Activated T-helper 1 cell treated with anti-CD3 and anti-CD28 coated beads, Interleukin-2, amount 50 U/mL, for 16 hours (primary cell): ENCODE data around the gene DNAH10.

ENCODE experiments used
- DNase-seq, 2 donors: peaks; one replicate each; pipeline ENCODE4 v3.0.0-alpha.2; 2020; ENCODE audit warnings: low read depth in 1 of 2, low spot score in 1 of 2

DNAH10 gene

DNA sequence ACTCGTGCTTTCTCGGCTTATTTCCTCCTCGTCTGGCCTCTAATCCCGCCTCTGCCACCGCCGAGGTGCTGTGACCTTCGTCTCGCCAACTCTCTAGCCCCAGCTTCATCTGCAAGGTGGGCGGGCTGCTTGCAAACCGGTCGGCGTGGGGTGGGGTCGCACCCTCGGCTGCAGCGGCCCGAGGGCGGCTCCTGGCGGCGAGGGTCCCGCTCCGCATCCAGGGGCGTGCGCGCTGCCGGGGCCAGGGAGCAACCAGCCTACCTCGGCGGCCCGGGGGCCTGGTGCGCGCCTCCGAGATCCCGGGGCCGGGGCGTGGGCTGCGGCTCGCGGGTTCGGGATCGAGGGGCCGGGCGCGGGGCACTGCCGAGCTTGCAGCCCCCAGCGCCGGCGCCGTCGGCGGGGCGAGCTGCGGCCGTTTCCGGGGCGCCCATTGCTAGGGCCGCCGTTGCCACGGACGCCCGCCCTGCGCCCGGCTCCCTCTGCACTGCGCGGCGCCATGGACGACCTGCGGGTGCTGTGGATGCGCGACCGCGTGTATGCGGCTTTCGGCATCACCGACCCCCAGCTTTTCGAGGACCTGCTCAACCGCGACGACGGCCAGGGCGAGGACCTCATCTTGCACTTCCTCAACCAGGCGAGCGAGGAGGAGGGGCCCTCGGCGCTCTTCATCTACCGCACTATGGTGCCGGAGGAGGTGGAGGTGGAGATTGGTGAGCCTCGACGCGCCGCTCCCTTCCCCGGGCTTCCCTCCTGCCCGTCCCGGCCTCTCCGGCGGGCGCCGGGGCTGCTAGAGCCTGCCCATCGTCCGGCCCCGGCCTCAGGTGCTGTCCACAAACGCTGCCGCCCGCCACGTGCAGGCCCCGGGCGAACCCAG, at the start of gene DNAH10:
DNAH10 (plus strand) TSS at position 461 of the 874 bp plus-strand sequence; CDS start at position 497, 36 bp downstream.
- DNase-seq: no peak

DNA sequence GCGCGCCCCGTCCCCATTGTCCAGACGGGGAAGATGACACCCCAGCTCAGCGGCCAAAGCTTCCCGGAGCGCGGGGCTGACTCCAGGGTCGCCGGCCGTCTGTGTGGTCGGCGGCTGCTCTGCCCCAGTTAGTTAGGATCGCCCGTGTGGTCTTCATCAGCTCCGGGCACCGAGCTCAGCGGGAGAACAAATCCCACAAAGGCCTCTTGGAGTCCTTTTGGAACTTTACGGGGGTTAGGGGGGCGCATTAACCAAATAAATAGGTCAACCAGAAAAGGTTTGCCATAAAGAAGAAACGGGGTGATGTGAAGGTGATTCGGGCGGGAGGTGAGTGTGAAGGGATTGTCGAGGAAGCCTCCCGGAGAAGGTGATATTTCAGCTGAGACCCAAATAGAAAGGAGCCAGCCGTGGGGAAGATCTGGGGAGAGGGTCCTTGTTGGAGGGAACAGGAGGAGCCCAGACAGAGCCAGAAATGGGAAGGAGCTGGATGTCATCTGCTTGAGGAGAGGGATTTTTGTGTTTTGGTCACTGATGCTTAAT, 49.3 kb upstream of the DNAH10 start:
- DNase-seq: no peak

DNA sequence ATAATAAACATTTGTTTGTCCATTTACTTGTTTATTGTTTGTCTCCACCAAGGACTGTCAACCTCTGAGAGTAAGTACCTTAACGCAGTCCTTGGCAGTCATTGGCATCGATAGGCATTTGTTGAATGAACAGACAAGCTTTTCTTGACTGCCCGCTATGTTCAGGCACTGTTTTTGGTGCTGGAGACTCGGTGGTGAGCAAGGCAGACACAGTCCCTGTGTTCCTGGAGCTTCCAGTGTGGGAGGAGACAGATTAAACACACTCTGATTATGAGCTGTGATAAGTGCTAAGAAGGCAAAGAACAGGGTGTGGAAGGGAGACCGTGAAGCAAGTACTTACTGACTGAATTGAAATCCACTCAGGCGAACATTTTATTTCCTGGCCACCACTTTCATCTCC, 48.7 kb upstream of the DNAH10 start:
- no peak for DNase-seq

GRCh38 chr12:123713823-123714585, 48.1 kb upstream of the DNAH10 start:
- DNase-seq: no peak

- no peak for DNase-seq
These were observed 46.9 kb upstream of the DNAH10 start for GRCh38 chr12:123715195-123715594.

- no peak for DNase-seq
These were observed 44.8 kb upstream of the DNAH10 start for GRCh38 chr12:123717350-123717749.

DNA sequence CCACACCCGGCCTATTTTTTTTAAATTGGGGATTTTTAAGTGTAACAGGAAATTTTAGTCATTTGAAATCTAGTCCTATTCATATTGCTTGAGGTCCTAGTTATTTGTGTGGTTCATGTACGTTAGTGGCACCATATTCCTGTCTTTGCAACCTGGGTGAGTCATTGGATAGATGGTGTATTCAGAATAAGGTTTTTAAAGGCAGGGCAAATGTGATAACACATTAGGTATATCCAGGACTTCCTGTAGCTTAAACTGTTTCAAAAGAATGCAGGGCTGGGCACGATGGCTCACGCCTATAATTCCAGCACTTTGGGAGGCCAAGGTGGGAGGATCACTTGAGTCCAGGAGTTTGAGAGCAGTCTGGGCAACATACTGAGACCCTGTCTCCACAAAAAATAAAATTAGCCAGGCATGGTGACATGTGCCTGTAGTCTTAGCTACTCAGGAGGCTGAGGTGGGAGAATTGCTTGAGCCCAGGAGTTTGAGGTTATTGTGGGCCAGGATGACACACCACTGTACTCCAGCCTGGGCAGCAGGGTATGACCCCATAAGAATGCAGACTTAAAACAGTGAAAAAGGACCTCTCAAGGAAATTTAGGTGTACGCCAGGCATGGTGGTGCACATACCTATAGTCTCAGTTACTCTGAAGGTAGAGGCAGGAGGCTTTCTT, 41.8 kb upstream of the DNAH10 start:
- no peak for DNase-seq

DNA sequence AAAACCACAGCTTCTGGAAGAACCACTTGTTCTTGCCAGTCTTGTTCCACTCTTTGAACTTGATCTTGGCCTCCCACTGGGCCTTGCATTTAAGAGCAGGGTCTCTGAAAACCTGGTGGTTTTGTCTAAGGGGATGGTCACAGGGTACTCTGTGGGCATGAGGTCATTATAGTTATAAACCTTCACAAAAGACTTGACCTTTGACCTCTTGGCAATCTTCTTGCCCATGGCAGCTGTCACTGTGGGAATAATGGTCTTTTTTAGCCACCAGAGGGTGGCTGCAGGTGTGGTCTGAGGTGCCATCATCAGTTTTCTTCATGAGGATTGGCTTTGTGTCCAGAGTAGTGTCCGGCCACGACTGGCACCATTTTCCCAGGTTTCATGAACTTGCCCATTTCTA, 40.9 kb upstream of the DNAH10 start:
- no peak for DNase-seq

DNA sequence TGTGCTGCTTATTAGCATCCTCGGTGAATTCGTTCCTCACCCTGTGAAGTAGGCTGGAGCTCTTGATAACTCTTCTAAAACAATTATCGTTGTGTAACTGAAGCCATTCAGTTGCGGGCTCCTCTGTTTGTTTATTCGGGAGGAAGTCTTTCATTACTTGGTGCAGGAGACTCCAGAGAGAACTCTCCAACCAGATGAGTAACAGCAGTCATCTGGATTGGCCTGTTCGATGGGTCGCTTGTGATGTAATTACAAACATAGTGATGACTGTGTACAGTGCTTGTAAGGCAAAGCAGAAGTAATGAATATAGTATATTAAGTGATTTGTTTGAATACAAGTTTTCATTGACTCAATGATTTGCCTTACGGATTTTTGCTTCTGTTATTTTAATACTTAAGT, 39.1 kb upstream of the DNAH10 start:
- DNase-seq: no peak

GRCh38 chr12:123723765-123724164, 38.3 kb upstream of the DNAH10 start:
- no peak for DNase-seq

- no peak for DNase-seq
These were observed 35.9 kb upstream of the DNAH10 start for GRCh38 chr12:123726244-123726643.

DNA sequence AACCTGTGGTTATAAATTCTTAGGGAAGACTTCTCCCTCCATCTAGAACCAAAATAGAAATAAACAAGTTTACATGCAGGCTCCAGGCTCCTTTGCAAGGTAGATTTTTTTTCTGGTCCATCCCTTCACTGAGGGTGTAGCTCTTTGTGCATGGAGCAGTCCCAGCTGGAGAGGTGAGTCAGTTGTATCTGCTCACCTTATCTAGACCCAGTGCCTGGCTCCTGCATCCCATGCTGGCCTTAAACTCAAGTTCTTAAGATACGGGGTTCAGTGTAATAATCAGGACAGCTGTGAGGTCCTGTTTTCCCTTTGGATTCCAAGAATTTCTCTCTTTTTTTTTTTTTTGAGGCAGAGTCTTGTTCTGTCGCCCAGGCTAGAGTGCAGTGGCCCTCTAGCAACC, 35.1 kb upstream of the DNAH10 start:
- no peak for DNase-seq

GRCh38 chr12:123727878-123728277, 34.2 kb upstream of the DNAH10 start:
- no peak for DNase-seq

DNA sequence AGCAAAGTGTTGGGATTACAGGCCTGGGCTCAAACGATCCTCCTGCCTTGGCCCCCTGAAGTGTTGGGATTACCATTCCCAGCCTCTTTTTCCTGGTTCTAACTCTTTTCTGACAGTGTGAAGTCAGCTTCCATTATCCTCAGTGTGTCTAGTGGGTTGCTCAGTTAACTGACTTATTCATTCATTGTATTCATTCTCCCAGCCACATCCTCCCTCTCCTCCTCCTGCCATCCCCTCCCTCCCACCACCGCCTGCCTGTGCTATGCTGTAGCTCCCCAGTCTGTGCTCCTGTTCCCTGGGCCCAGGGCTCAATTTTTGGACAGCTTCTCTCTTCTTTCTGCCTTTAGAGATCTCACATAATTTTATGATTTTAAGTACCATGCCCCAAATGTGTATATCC, 30.5 kb upstream of the DNAH10 start:
- no peak for DNase-seq

DNA sequence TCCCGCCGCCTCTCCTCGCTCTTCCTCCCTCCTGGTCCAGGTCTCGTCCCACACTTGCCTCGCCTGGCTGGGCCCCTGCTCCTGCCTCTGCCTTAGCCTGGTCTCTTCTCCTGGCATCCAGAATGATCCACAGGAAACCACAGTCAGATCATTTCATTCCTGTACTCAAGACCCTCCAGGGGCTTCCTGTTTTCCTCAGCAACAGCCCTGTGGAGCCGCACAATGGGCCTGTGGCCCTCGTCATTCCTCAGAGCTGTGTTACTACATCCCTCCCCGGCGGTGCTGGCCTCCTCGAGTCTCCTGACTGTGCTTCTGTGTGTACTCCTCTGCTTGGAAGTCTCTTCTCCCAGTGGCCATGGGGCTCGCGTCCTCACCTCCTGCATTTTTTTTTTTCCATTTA, 29.9 kb upstream of the DNAH10 start:
- no peak for DNase-seq

DNA sequence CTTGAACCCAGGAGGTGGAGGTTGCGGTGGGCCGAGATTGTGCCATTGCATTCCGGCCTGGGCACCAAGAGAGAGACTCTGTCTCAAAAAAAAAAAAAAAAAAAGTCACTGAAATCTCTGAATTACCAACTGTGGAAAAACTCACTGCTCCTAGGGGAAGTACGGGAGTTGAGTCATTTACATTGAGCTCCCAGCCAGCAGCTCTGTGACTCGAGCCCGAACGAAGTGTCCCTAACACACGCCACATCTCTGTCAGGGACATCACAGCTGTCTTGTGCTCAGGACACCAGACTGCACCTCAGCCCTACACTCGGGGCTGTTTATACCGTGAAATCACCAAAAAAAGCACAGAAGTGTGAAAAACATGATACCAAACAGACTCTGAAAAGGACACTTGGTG, 28.9 kb upstream of the DNAH10 start:
- DNase-seq: no peak

DNA sequence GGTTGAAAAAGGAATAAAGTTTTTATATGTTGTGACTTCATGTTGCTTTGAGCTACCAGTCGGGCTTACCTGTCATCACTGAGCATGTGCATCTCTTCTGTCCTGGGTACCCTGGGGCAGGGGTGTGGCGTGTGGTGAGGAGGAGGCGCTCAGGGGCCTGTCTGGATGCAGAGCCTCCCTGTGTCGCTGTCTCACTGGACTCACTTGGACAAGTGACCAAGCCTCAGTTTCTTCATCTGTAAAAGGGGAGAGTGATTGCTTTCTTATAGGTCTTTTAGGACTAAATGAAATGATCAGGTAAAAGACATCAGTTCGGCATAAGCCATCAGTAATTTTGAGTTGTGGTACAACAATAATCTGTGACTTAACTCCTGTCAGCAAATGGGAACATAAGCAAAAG, 27.8 kb upstream of the DNAH10 start:
- no peak for DNase-seq

DNA sequence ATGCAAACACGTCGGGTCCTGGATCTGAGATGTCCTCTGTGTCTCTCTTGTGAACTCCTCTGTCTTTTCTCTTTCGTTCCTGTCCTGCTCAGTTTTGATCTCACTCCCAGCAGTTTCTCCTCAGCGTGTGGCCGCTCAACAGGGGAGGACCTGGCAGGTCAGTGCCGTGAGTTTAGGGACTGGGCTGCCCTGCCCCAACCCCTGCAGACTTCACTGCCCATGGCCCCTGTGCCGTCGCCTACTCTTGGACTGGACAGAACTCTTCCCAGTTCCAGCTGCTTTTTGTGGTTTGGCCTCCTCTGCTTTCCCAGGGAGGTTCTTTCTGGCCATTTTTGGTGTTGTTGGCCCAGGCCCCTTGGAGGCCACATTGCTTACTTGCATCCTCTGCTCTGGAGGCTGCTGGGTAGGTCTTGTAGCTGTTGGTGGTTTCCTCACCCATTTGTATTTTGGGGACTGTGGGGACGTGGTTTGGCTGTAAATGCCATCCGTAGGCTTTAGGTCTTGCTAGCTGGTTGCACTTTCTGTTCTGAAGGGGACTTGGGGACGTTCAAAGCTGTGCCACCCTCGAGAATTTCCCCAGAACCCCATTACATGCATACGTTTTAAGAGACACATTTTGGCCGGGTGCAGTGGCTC, 20.0 kb upstream of the DNAH10 start:
- DNase-seq: no peak

- DNase-seq: no peak
These were observed 19.1 kb upstream of the DNAH10 start for GRCh38 chr12:123743002-123743401.

DNA sequence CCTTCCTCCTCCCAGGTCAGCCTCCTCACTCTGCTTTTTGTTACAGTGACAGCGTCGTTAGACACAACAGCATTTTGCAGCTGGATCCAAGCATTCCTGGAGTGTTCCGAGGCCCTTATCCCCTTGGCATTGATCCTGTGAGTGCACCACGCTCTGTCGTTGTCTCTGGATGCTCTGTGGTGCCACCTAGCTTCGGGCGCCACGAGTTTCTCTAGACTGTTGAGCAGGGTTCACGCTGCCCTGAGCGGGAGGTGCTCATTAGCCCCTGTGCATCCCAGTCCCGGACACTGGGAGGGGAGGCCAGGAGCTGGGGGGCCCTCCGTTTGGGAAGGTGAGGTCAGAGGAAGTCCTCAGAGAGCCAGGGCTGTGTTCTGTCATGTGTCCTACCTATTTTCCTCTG, 17.3 kb upstream of the DNAH10 start:
- no peak for DNase-seq

GRCh38 chr12:123747309-123747708, 14.8 kb upstream of the DNAH10 start:
- no peak for DNase-seq
